HG02798 (cell line): Measurements from ENCODE around the gene BCL11A.

ENCODE experiments used
- ATAC-seq: cut with Tn5 transposase; IDR thresholded peaks from one replicate; pipeline ENCODE4 v1.9.1; 2021; ENCODE audit warnings: mild to moderate bottlenecking; ENCODE audit not compliant: unreplicated experiment, poor library complexity

The BCL11A gene

DNA sequence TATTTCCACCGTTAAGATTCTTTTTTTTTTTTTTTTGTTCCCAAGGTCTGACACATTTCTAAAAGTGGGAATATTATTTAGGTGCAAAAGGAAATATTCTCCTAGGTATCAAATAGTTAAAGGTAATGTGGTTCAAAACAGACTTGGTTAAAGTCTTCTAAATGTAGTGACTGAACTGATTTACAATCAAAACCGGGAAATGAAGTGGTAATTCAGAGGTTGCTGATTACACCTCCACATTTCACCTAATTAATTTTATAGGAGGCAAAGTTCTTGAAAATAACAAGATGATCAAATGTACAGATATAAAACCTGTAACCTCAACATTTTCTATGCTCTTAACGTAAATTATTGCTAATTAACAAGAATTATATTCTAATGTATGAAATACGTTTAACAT, 5.1 kb downstream of the BCL11A start:
- no peak for ATAC-seq

DNA sequence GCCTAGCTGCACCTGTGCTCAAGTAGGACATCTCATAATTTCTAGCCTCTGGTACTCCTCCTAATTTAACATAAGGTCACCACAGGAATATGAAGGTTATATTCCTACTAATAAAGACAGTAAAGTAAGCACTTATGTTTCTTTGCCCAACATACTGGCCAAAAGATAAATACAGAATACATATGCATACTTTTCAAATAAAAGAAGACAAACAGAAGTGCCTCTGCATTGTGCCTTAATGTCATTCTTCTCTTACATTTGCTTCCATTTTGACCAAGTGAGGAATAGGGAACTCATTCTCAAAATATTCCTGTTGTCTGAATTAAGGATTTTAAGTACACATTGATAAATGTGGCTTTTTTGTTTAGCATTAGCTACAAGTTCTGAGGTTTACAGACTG, 5.6 kb downstream of the BCL11A start:
- ATAC-seq = no peak

GRCh38 chr2:60546756-60547420, 6.6 kb downstream of the BCL11A start:
- no peak for ATAC-seq

- ATAC-seq = peak; percentile 38
Measured at GRCh38 chr2:60544954-60545560, 8.4 kb downstream of the BCL11A start.

- ATAC-seq = no peak
Measured at GRCh38 chr2:60544062-60544461, 9.4 kb downstream of the BCL11A start.

GRCh38 chr2:60541056-60541651, 12.3 kb downstream of the BCL11A start:
- no peak for ATAC-seq

DNA sequence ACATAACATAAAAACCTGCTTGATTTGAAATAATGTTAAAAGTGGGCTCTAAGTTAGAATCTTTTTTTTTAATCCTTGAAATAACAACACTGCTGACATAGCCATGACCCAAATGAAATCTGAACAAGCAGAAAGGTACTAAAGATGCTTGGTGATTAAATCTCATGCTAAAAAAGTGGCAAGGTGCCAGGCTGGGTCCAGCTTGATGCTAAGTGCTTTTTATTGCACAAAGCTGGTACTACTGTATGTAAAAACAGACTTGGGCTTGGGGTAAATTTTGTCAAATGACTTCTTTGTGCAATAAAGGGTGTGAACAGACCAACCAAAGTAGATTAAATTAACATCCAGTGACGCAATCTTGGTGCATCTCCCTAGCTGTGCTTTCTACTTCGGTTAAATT, 13.4 kb downstream of the BCL11A start:
- no peak for ATAC-seq

- no peak for ATAC-seq
Measured at GRCh38 chr2:60539140-60539539, 14.3 kb downstream of the BCL11A start.

GRCh38 chr2:60538101-60538500, 15.4 kb downstream of the BCL11A start:
- ATAC-seq = no peak

GRCh38 chr2:60536746-60537145, 16.7 kb downstream of the BCL11A start:
- no peak for ATAC-seq

GRCh38 chr2:60535685-60536312, 17.7 kb downstream of the BCL11A start:
- ATAC-seq = peak; percentile 73

DNA sequence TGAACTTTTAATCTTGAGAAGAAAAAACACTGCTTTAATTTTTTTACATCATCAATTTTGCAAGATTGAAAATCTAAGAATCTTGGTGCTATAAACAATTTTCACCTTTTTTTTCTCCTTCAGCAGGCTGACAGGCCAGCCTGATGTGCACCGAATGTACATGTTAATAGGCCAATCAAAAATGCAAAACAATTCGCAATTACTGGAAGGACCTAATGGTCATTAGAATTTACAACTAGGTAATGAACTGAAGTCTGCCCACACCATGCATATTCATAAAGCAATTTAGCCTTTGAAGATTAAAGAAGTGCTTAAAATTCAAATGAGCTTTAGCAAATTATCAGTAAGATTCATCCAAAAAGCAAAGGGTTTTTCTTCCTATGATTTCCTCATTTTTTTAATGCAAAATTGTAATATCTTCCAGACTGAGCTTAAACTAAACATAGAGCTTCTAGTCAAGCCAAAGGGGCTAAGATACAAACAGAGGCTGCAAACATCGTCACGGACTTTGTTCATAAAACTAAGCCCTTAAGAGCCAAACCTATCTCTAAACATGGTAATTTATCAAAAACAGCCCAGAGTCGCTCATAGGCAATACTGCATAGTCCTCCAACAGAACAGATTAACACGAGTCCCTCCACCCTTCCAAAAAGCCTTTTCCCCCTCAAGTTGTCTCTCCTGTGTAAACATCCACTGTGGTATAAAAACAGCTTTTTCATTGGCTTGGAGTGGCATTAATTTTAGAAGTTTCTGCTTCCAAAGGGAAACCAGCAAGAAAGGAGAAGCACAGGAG, 18.4 kb downstream of the BCL11A start:
- no peak for ATAC-seq

- no peak for ATAC-seq
Measured at GRCh38 chr2:60534052-60534685, 19.3 kb downstream of the BCL11A start.

DNA sequence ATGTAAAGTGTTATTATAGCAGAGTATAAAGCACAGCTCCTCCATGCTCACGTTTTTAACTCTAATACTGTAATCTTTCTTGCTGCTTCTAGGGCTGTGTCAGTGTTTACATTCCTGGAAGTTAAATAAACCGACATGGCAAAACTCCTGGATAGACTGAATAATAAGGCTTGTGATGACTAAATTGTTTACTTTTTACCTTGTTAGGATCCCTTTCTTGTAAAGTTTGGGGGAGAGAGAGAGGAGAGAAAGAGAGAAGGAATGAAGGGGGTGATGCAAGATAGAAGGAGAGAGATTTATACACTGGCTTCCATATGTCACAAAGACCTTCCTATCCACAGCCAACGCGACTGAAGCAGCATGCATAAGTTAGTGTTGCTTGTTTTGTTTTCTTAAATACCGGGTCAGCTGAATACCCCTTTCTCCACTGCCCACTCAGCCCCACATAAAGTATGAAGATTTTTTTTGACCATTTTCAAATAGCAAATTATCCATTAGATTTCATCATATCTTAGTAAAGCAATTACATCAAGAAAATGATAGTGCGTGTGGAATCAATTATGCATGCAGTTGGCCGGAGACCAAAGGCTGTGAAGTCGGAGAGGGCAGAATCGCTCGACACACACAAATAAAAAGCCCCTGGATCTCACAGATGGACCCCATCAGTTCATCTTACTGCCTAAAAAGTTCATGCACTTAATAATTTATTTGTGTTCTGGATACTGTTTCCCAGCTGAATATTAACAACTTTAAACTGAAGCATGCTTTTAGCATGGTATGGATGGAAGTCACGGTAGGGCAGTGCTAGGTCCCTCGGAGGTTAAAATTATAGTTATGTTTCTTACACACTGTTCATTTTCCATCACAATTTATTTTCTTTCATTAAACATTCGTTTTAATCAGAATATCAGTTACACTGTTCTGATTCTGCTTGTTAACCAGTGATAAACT, 20.1 kb downstream of the BCL11A start:
- ATAC-seq = no peak

GRCh38 chr2:60532421-60532820, 21.0 kb downstream of the BCL11A start:
- no peak for ATAC-seq

DNA sequence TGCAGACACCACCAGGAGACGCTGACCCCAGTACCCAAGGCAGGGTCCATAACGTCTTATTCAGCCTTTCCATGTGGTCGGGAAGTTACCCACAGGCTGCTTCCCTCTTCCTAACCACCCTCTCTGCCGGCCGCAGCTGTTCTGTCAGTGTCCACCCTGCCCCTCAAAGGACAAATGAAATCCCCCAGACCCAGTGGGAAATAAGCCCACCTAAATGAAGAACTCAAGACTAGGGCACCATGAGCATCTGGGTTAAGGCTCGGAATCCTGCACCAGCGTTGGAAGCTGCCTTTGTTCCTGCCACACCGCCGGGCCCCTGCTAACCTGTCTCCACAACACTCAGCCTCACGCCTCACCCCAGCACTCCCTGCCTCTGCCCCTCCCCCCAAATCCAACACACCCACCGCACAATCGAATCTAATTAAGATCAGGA, 21.7 kb downstream of the BCL11A start:
- no peak for ATAC-seq

GRCh38 chr2:60530660-60531281, 22.7 kb downstream of the BCL11A start:
- ATAC-seq = peak; percentile 60

DNA sequence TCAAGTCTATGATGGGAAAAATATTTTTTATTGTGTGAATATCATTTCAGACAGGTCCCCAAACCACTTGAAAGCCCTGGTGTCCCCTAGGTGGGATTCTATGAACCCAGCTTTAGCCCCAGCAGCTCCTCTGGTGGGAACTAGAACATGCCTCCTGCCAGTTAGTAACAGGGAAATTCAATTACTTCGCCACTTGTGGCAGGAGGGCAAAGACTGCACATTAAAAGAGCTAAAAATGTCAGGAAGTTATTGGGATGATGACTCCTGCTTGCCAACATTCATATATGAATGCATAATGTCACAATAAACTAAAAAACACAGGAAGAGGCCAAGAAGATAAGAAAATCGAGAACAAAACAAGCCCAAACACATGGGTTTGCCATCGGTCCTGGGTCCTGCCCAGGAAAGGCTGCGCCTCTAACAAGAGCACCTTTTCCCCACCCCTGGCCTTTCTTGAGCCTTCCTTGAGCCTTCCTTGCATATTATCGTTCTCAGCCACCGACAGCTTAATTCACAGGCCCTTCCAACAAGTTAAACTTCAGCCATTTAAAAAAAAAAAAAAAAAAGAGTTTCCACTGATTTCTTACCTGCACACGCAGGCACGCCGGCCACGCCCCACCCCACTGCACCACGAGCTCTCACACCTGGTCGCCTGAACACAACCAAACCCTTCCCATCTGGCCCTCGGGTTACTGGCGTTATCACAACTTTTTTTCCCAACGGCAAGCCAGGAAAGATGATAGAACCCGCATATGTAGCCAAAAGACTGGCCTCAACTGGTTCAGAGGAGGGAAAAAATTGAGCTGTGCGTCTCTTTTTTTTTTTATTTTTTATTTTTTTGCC, 23.4 kb downstream of the BCL11A start:
- no peak for ATAC-seq
